Umbilical cord (tissue), 2 donors: ENCODE results near the gene SH3TC2. TPM values are rescaled to one million over a fixed set of nuclear protein-coding genes. Genes with fewer than 3 reads are reported as not detected.

Experiments used
- DNase-seq: peaks from one replicate; pipeline ENCODE4 v3.0.0-alpha.2; 2015; ENCODE audit warnings: low spot score
- total RNA-seq: library from RNA; depleted of rRNA; stranded (reverse); fragments of >200 nt; gene quantifications from one replicate; pipeline ENCODE4 v1.2.3, GENCODE V29; 2014; ENCODE audit warnings: low replicate concordance; ENCODE audit not compliant: insufficient read depth

SH3TC2 gene
- total RNA-seq, 1 donor from 2014 or later: 5.8 TPM

DNA sequence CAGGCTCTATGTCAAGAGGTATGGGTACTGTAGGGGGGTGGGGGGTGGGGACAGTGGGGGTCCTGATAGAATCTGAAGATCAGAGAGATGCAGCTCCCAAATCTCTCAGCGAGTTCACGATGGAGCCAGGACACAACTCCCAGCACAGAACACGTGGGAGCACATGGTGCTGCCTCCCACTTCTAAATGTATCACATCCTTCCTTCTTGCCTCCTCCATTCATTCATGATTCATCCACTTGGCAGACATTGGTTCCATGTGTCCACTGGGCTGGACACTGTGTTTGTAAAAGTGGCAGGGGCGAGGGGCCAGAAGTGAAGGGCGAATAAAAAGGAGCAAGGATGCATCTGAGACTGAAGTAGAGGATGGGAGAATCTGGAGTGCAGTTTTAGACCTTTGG lies 33.9 kb downstream of the SH3TC2 start:
- no peak for DNase-seq

DNA sequence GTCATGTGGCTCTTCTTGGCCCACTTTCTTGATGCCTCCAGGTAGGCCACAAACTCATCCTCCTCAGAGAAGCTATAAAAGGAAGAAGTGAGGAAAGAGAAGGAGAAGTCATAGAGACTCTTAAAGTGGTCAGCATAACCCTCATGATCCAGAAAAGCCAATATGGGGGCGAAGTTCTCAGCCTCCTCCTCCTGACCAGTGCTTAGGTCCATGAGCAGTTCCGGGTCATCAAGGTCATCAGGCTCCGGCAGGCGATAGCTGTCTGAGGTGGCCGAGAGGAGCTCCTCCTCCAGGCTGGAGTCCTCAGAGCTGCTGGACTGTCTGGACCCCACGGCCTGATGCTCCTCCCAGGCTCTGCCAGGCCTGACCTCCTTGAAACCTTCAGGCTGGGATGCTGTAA lies 34.7 kb downstream of the SH3TC2 start:
- DNase-seq: no peak

DNA sequence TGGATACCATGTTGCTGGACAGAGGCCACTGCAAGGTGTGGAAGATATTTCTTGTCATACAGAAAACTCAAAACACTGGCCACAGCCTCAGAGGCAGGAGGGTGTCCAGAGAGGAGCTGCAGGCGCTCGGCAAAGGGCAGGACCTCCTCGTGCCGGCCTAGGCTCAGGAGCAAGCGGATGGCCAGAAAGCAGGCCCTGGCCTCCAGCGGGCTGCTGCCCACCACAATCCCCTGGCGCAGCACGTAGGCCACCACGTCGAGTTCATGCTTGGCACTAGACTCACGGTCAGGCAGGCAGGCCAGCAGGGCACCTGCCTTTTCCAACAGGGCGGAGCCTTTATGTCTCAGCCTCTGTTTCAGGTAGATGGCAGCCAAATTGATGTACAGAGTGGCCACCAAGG lies 35.2 kb downstream of the SH3TC2 start:
- no peak for DNase-seq

DNA sequence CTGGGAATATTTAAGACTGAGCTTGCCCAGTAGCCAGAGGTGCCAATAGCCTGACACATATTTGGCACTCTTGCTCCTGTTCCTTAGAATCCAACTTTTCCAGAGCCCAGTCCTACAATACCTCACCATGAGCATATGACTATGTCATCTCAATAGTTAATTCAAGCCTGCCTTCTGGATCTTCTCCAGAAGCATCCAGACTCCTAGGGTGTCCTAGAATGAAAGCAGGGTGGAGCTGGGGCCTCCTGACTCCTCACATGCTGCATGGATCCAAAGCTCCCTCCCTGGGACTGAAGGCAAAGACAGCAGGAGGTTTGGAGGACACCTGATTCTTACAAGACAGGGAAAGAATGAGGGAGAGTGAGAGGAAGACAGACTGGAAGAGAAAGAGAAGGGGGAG lies 37.9 kb downstream of the SH3TC2 start:
- no peak for DNase-seq

DNA sequence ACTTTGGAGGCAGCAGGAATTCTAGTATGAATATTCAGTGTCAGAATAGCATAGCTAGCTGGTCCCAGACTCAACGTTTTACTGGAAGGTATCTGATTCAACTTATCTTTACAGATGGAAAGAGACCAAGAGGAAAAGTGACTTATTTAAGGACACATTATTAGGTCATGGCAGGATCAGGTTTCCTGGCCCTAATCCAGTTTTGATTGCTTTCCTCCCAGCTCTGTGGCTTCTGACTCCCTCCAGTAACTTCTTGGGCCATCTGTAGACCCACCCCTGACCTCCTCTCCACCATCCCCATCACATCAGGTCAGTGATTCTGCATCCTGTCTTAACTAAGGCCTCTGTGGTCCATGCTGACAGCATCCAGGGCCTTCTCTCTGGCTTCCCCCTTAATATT lies 38.4 kb downstream of the SH3TC2 start:
- DNase-seq: no peak

DNA sequence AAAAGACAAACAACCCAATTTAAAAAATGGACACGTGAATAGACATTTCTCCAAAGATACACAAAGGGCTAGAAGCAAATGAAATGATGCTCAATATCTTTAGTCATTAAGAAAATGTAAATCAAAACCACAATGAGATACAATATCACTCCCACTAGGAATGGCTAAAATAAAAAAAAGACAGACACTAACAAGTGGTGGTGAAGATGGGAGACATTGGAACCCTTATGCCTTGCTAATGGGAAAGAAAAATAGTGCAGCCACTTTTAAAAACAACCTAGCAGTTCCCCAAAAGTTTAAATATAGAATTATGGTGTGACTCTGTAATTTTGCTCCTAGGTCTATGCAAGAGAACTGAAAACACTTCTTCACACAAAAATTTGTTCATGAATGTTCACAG lies 40.7 kb downstream of the SH3TC2 start:
- no peak for DNase-seq

DNA sequence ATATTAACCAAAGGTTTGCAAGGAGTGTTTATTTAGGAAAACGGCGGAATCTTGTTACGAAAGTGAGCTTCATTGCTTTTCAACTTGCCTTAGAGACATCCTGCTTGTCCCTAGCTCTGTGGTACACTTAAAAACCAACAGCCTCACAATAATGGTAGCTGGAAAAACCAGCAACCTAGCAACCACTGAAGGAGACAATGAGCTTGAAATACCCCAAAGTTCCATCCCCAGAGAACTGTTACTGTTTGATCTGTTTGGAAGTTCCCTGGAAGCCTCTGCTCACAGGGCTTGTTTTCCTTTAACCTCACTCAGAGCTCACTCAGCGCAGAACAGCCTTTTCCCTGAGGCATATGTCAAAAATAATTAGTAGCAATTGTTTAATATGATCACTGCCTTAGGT lies 43.2 kb downstream of the SH3TC2 start:
- DNase-seq: no peak

DNA sequence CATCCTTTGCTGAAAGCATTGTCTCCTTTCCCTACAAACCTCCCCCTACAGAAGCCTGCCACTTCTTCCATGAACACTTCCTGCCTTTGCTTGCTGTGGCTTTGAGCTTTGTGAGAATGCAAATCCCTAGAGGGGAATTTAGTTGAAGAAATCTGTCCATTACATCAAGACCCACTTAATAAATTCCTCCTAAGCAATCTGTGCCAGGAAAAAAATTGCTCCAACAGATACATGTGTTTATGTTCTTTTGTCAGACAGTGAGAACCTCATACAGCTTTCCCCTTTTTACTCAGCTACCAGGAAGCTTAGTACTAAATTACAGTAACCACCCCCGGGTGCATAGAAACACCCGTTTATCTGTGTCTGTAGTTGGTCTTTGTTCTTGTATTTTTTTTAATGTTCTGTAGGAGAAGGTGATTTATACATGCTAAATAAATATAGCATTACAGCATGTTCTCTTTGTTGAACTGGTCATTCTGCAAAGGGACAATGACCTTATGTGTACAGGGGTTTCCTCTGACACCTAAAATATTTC lies 43.9 kb downstream of the SH3TC2 start:
- DNase-seq: no peak

DNA sequence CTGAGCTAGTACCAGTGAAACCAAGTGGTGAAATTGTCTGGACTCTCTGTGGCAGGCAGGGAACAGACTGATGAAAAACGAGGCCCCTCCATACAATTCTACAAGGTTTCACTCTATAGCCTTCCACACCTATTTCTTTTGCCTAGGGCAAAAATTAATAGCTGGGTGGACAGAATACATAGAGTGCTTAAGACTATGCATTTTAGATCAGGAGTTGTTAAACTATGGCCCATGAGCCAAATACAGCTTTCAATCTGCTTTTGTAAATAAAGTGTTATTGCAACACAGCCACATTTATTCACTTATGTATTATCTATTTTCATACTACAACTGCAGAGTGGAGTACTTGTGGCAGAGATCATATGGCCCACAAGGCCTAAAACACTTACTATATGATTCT lies 45.2 kb downstream of the SH3TC2 start:
- DNase-seq: no peak

DNA sequence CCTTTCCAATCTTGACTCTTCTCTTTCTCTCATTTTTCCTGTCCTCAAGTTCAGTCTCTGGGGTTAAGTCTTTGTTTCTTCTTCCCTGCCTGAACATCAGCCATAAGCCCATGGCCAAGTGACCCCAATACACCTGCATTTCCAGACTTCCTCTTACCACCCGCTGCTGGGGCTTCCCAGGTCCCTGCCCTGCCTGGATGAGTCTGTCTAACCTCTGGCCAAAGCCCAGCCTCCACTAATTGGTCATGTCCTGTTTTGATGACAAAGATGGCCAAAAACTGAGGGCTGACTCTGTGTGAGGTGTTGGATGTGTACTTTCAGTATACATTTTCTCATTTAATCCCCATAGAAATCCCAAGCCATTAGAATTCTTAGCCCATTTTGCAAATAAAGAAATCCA lies 47.3 kb downstream of the SH3TC2 start:
- no peak for DNase-seq

DNA sequence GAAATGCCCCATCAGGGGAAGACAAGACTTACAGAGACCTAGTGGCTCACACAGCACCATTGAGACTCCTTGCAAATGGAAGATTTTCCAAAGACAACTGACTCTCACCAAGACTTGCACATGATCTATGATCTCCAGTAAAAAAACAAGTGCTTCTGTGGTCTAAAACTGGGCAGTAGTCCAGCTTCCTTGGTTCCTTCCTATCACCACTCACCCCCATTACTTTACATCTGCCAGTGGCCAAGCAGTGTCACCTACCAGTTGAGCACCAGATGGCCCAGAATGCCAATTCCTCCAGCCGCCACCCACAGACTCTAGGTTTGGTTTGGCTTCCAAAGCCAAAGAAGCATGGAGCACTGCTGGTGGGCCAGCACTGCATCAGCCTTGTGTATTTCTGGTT lies 47.7 kb downstream of the SH3TC2 start:
- no peak for DNase-seq

DNA sequence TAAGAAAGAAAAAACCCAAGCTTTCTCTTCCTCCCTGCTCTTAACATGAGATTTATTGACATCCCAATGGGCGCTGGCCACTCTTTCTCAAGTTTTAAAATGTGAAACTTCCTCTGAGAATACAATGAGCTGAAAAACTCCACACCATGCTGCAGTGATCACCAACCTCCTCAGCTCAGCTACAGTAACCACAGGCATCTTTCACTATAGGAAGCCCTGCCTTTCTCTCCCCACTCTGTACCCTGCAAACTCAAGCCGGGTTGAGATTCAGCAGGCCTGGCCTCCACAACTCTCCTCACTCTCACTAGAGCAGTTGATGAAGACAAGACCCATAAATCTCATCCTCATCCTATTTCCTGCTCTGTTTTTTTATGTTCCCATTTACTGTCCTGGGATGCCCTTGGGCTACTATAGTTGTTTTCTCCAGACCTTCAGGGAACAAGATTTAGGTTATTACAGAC lies 48.3 kb downstream of the SH3TC2 start:
- no peak for DNase-seq

DNA sequence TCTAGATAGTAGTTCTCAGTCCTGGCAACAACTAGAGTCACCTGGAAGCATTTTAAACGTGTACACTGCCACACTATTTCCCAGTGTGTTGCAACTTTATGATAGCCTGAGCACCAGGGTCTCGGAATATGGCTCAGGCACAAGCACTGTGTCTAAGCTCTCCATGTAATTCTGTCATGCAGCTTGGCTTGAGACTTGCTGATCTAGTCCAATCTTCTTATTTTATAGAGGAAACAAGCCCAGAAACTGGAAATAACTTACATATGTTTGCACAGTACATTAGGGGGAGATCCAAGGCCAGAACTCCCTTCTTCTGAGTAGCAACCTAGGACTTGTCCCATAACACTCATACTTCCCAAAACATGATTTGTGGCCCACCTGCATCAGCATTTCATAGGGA lies 49.1 kb downstream of the SH3TC2 start:
- no peak for DNase-seq

DNA sequence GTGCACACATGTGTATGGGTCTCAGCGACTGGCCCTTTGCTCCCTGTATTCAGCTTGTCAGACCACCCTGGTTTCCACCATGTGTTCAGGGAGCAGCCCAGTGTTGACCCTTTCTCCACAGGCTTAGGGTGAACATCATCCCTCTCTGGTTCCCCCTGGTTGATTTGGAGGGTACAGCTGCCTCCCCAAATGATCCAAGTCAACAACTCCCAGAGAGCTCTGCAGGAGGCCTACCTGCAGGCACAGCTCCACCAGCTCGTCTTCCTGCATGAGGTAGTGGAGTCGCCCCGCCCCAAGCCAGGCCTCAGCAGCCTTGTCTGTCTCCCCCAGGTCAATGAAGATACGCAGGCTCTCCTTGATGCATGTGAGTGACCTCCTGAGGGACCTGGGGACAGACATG lies 50.5 kb downstream of the SH3TC2 start:
- no peak for DNase-seq

DNA sequence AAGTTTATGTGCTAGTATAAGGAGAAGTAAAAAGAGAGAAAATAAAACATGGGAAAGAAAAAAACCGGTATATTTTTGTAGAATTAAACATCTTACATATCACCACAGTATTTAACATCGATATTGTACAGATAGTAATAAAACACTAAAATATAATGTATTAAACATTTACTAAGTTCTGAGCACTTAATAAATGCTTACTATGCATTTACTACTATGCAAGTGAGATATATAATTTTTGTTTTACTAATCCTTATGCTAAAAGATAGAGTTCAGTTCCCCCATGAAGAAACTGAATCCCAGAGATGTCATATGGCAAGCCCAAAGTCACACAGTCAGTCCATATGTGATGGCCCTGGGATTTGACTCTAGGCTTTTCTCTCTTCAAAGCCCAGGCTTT lies 51.1 kb downstream of the SH3TC2 start:
- no peak for DNase-seq

DNA sequence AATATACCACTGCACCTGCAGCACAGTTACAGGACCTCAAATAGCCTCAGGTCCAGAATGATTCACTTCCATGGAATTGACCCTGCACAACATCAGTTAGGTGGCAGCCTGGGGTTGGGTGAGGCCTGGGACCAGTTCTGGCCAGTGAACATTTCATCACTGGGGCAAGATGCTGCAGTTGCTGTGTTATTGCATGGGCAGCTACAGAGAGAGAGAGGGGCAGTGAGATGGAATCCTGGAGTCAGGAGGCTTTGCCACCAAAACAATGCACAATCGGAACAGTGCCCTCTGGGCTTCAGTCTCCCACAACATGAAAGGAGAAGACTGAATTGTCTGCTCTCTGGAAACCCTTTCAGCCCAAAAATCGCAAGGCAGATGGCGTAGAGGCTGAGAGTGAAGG lies 51.8 kb downstream of the SH3TC2 start:
- no peak for DNase-seq

DNA sequence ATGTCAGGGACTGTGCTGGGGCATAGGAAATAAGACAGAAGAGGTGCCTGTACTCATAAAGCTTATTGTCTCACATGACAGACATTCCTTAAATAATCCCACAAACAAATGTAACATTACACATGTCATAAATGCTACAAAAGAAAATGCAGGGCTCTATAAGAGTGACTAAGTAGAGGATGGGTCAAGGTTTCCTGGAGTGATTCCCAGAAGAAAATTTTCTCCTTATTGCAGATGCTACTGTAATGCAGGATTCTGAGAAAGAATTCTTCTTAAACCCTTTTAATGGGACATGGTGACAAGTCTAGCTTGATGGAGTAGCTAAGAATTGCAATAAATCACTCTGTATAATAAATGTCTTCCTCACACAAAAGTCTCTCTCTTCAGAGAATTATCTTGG lies 55.7 kb downstream of the SH3TC2 start:
- DNase-seq: peak; percentile 55

DNA sequence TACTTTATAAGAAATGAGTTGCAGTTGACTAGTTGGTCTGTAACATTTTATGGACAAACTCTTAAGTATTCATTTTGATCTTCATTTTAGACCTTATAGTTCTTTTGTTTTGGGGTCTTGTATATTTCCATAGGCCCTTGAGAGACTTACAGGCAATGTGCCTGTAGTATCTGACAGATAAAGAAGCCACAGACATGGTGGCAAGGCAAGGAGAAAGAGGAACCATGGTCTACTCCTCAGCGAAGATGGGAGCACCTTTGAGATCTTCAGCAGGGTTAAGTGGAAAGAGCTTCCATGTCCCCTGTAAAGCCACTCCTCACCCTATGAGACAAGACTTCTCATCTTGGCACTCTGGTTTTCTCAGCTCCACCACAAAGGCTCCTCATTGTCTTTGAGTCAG lies 56.4 kb downstream of the SH3TC2 start:
- no peak for DNase-seq

DNA sequence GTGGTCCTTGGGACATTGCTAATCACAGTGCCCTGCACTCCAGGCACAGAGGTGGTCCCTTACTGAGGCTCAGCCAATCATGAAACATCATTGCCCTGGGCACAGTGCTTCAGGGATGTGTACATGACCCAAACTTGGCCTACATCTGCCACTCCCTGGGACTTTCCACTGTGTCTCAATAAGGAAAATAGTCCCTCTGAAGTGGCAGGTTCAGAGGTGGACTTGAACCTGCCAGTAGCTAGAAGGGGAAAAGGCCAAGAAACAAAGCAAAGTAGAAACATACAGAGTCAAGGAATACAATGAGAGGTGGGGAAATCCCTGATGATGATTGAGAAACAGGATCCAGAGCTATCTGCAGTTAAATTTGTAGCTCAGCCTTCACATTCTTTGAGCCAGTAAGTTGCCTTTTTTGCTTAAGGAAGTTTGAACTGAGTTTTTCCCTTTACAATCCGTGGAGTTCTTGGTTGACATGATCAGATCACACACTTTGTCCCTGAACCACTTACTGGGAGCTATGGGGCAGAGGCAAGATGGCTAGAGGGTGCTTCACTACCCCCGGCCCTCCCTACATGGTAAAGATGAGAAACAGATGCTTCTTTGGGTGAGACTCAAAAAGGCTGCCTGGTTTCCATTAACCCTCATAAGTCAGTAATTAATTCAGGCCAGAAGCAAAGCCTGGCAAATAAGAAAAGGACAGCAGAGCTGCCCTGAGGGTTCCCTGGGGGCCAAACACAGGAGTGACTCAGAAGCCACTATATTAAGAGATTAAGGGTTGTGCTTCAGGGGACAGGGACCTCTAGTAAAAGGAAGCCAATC lies 57.6 kb downstream of the SH3TC2 start:
- DNase-seq: no peak

DNA sequence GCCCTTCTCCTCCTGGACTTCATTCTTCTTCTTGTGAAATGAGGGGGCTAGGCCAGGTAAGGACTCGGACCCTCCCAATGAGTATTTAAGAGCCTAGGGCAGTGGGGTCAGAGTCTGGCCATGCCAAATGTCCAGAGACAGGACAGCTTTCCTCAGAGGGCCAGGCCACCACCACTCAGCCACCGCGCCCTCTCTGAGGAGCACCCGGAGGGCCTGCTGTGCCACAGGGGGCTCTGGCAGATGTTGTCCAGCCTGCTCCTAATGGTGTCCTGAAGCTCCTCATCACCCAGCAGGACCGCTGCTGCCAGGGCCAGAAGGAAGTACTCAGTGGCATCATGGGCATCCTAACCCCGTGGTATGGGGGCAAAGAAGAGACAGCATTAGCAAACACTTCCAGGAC lies 58.3 kb downstream of the SH3TC2 start:
- DNase-seq: no peak

DNA sequence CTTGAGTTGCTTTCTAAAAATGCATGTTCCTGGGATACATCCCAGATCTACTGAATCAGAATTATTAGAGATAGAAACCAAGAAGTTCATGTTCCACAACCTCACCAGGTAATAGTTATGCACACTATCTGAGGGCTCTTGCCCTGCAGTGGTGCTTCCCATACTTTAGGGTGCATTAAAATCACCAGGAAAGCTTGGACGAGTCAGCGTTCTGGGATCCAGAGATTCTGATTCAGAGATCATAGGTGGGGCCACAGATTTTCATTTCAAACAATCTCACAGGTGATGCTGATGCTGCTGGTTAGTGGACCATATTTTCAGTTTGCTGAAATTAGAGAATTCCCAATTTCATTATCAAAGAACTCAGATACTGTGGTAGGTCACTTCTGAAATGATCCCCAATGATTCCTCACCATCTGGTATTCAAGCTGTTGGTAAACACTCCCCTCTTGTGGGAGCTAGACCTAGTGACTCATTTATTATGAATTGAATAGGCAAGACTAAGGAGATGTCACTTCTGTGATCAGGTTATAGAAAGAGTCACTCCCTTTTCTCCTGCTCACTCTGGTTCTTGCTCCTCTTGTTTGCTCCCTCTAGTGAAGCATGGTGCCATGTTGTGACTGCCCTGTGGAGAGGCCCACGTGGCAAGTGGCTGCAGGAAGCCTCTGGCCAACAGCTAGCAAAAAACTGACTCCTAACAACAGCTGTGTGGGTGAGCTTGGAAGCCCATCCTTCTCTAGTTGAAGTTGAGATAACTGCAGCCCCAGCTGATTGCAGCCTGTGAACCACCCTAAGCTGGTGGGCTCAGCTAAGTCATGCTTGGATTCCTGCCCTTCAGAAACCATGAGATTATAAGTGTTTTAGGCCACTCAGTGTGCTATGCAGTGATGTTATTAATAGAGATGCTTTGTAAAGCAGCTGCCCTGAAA lies 59.8 kb downstream of the SH3TC2 start:
- DNase-seq: no peak

DNA sequence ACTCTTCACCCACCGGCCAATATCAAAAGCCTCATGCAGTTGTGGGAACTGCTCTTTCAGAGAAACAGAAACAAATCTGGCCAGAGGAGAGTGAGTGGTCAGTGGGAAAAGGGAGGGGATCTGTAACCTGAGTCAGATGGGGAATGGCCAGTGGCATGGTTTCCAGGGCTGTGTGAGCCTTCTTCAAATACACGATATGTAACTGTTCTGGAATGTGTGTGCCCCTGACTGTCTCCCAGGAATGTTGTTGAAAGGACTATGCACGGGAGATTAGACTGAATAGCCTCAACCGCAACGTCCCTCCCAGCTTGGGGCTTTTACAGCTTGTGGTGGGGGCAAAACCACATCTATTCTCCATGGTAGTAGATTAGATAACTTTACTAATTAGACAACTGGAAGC lies 60.8 kb downstream of the SH3TC2 start:
- DNase-seq: peak; percentile 80

DNA sequence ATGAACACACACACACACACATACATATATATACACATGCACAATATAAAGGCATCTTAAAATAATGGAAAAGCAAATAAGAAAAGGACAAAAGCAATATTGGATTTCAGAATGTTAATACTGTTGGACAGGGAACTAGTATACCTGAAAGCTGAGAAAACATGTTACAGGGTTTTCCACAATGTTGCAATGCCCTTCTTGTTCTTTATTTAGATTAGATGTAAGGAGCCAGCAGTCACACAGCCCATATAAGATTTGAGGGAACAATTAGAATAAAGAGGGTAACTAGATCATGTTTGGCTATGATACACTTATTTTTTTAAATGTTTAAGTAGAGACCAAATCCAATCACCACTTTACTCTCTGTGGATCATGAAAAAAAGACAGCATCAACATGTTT lies 61.7 kb downstream of the SH3TC2 start:
- DNase-seq: no peak
